Body of pancreas (tissue), 4 donors: ENCODE results near the gene ZNF608. TPM values are rescaled to one million over a fixed set of nuclear protein-coding genes. Genes with fewer than 3 reads are reported as not detected.

ENCODE experiments used
- ATAC-seq: fragments of 150-250 bp; one replicate; pipeline ENCODE4 v1.9.1; 2016
- DNase-seq, 4 donors: peaks; one replicate each; pipeline ENCODE4 v3.0.0-alpha.2; 2019
- H3K27ac ChIP-seq, 4 donors: fragments of 200-600 bp; sonication (generic); 1 replicate in 3 of 4; 2 replicates in 1 of 4; pipeline versions ENCODE4 v1.5.1 to v1.6.1; 2016 to 2019; ENCODE audit warnings: mild to moderate bottlenecking in 1 of 4, mixed read lengths in 1 of 4, moderate library complexity in 1 of 4
- H3K27me3 ChIP-seq, 2 donors: fragments of 200-600 bp; sonication (generic); one replicate each; pipeline ENCODE4 v1.6.0; 2016; ENCODE audit warnings: mild to moderate bottlenecking in 1 of 2
- H3K36me3 ChIP-seq, 2 donors: fragments of 200-600 bp; sonication (generic); replicated peaks in 1 of 2; 2 replicates each; pipeline ENCODE4 v1.5.1; 2016; ENCODE audit warnings: low read depth in 2 of 2; ENCODE audit not compliant: insufficient read depth in 1 of 2
- H3K4me1 ChIP-seq: fragments of 200-600 bp; sonication (generic); one replicate; pipeline ENCODE4 v1.6.0; 2016
- H3K4me3 ChIP-seq, 2 donors: fragments of 200-600 bp; sonication (generic); 1 replicate in 1 of 2; 2 replicates in 1 of 2; pipeline ENCODE4 v1.5.1; 2016 to 2019
- H3K9me3 ChIP-seq, 3 donors: fragments of 200-600 bp; sonication (generic); 1 replicate in 2 of 3; 2 replicates in 1 of 3; pipeline ENCODE4 v1.5.1; 2016
- POLR2A ChIP-seq, 3 donors: fragments of 450-650 bp; IDR thresholded peaks; one replicate each; pipeline ENCODE4 v1.6.1; 2016; ENCODE audit warnings: antibody characterized with exemption in 3 of 3, mild to moderate bottlenecking in 2 of 3
- WGBS, 2 donors: methylation state at CpG; one replicate each; pipeline ENCODE4 v1.1.5; 2017; 5-methylcytosine and 5-hydroxymethylcytosine counted together
- intact Hi-C: fragments of 100-400 bp; cut with DNase I; formaldehyde crosslinking; loops from one replicate; pipeline ENCODE4 v1.15.1; 2023
- total RNA-seq, 2 donors: library from RNA; depleted of rRNA; stranded (reverse); fragments of >200 nt; gene quantifications; one replicate each; pipeline ENCODE4 v1.1.0, GENCODE V29; 2016
- TF ChIP-seq, protein P1 (sequence below), 7 experiments: fragments of 450-650 bp in 4 of 7; fragments of 200-600 bp in 3 of 7; sonication (generic) in 3 of 7; IDR thresholded peaks; one replicate each; pipeline ENCODE4 v1.5.1; 2016 to 2019; ENCODE audit warnings: antibody characterized with exemption in 7 of 7

The ZNF608 gene, protein sequence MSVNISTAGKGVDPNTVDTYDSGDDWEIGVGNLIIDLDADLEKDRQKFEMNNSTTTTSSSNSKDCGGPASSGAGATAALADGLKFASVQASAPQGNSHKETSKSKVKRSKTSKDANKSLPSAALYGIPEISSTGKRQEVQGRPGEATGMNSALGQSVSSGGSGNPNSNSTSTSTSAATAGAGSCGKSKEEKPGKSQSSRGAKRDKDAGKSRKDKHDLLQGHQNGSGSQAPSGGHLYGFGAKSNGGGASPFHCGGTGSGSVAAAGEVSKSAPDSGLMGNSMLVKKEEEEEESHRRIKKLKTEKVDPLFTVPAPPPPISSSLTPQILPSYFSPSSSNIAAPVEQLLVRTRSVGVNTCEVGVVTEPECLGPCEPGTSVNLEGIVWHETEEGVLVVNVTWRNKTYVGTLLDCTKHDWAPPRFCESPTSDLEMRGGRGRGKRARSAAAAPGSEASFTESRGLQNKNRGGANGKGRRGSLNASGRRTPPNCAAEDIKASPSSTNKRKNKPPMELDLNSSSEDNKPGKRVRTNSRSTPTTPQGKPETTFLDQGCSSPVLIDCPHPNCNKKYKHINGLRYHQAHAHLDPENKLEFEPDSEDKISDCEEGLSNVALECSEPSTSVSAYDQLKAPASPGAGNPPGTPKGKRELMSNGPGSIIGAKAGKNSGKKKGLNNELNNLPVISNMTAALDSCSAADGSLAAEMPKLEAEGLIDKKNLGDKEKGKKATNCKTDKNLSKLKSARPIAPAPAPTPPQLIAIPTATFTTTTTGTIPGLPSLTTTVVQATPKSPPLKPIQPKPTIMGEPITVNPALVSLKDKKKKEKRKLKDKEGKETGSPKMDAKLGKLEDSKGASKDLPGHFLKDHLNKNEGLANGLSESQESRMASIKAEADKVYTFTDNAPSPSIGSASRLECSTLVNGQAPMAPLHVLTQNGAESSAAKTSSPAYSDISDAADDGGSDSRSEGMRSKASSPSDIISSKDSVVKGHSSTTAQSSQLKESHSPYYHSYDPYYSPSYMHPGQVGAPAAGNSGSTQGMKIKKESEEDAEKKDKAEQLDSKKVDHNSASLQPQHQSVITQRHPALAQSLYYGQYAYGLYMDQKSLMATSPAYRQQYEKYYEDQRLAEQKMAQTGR (N-terminal part only)
- total RNA-seq, result 10 to 100 TPM; 30.1 to 33.6 TPM

DNA sequence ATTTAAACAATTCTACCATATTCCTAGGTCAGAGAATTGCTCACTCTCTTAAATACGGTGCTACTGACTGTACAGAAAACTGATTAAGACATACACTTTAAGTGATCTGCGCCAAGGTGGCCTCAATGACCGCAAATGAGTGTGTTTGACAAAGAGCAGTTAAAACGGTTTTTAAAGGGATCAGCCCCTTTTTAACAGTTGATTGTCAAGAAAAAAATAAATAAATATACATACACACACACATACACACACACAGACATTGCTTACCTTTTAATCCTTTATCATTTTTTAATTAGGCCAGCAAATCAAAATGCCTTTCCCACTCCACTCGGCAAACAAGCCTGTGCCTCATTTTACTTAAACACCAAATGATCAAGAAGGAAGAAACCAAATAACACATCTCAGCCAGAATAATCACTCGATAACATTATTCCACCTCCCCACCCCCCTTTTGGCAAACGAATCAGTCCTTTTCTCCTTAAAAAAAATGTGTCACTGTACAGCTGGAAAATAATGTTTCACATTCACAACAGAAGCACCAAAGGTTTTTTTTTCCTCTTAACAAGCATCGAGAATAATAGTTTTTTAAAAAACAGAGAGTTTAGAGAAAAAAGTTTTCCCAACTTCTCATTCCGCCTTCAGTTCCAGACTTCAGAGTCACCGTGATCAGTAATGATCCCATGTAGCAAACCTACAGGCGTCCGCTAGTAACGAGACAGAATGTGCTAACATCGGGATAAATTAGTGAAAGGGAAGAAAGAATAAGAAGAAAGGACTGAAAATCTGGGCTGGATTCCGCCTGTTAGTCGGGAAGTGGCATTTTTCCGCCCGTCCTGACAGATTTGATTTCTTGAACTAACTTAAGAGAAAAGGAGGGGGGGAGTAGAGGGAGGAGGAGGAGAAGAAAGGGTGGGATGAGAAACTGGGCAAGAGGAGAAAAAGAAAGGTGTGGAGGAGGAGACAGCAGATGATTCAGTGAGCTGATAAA is at the start of gene ZNF608:
TSS of gene ZNF608 (minus strand) at position 712 of the 988 bp plus-strand sequence. CDS start 1,650 bp downstream, outside the sequence.
- no peaks in the 10 kb centered on the region for H3K27me3 ChIP-seq
- TF ChIP-seq, protein P1, sequence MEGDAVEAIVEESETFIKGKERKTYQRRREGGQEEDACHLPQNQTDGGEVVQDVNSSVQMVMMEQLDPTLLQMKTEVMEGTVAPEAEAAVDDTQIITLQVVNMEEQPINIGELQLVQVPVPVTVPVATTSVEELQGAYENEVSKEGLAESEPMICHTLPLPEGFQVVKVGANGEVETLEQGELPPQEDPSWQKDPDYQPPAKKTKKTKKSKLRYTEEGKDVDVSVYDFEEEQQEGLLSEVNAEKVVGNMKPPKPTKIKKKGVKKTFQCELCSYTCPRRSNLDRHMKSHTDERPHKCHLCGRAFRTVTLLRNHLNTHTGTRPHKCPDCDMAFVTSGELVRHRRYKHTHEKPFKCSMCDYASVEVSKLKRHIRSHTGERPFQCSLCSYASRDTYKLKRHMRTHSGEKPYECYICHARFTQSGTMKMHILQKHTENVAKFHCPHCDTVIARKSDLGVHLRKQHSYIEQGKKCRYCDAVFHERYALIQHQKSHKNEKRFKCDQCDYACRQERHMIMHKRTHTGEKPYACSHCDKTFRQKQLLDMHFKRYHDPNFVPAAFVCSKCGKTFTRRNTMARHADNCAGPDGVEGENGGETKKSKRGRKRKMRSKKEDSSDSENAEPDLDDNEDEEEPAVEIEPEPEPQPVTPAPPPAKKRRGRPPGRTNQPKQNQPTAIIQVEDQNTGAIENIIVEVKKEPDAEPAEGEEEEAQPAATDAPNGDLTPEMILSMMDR (IDR thresholded peaks at IDR 0.05), result peak in 4 of 7 experiments; percentile 25 to 30 (median 28)
- TF ChIP-seq POLR2A (IDR thresholded peaks at IDR 0.05), result peak in 2 of 3 donors; percentile 21 to 45
- peaks cover 50% of the 10 kb centered on the region for H3K4me1 ChIP-seq
- peak within 1 kb of the TSS; percentile 12 to 19 for H3K4me3 ChIP-seq
- ATAC-seq (no peak), DNase-seq (peak; percentile 23 to 49 (median 40))
- no peaks in the 10 kb centered on the region for H3K9me3 ChIP-seq
- WGBS, 2 donors, result 1% methylated on average over 18 of the region's 18 CpGs
- H3K36me3 ChIP-seq, result no peaks in the 10 kb centered on the region
- H3K27ac ChIP-seq, result peak within 1 kb of the TSS; percentile 75 to 91 (median 85)
- intact Hi-C loops, result no loop called here

DNA sequence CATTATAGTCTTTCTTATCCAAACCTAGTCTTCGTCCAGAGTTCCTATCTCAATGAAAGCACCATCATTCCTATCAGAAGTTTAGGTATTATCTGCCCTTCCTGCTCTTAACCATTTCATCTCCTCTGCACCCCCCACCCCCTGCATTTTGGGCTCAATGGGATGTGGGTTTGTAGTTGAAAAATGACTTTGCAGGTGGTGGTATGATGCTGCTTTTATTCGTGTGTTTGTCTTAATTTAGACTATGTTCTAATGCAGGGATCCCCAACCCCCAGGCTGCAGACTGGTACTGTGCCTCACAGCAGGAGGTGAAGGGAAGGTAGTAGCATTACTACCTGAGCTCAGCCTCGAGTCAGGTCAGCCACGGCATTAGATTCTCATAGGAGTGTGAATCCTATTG is 49.4 kb upstream of the ZNF608 start:
- Histone ChIP-seq H3K36me3 (no peaks in the 10 kb centered on the region), H3K27me3 (no peaks in the 10 kb centered on the region), H3K4me1 (peaks cover 21% of the 10 kb centered on the region), H3K4me3 (no peak overlapping the region), H3K9me3 (no peaks in the 10 kb centered on the region), H3K27ac (no peak overlapping the region)
- ATAC-seq, result no peak
- intact Hi-C loops, result no loop called here
- WGBS, 2 donors, result 75 to 79% methylated on average over 4 of the region's 4 CpGs
- no peak for TF ChIP-seq POLR2A (IDR thresholded peaks at IDR 0.05)
- TF ChIP-seq, protein P1 (IDR thresholded peaks at IDR 0.05), result no peak
- DNase-seq, result no peak

DNA sequence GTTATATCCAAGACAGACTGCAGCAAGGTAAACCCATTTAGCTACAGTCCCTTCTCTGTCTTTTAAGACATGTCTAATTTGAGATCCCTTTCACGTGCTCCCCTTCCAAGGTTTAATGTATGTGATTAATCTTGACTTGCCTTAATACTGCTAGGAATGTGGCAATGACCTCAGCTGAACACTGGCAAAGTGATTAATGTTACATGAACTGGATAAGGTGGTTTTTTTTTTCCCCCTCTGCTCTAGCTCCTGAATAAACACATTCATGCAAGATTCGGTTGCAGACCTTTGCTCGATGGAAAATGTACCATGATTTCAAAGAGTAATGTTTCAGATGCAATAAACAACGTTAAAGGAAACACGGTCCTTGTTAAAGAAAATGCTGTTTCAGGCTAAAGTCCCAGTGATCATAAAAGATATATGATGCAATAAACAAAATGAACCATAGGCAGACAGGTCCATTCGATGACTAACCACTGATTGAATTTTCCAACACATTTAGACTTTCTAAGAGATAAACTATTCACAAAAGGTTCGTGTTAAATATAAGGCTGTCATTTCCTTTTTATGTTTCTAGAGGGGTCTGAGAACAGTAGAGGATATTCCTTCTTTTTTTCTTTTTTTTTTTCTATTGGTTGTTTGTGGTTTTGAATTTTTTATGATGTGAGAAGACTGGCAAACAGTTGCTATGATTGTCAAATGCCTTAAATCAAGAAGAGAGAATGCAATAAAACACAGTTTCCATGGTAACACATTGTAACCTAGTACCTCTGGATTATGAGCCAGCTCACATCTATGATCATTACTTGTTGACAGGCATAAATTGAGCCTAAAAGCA is 44.7 kb upstream of the ZNF608 start:
- Histone ChIP-seq H3K4me3 (no peak overlapping the region), H3K9me3 (no peaks in the 10 kb centered on the region), H3K27ac (peak overlapping the region in 3 of 4 donors; percentile 22 to 43 (median 25)), H3K27me3 (no peaks in the 10 kb centered on the region), H3K36me3 (no peaks in the 10 kb centered on the region), H3K4me1 (peaks cover 26% of the 10 kb centered on the region)
- peak; percentile 70 for ATAC-seq
- no peak for DNase-seq
- TF ChIP-seq, protein P1 (IDR thresholded peaks at IDR 0.05), result no peak
- TF ChIP-seq POLR2A (IDR thresholded peaks at IDR 0.05), result no peak
- intact Hi-C loops, result no loop called here
- WGBS, 2 donors, result 13 to 16% methylated on average over 7 of the region's 7 CpGs
